Ascending aorta (tissue), 2 donors: ENCODE data around the gene METTL25. TPM values are rescaled to one million over a fixed set of nuclear protein-coding genes. Genes with fewer than 3 reads are reported as not detected.

Source experiments
- DNase-seq, 2 donors: peaks; one replicate each; pipeline ENCODE4 v3.0.0-alpha.2; 2019; ENCODE audit warnings: low spot score in 2 of 2
- H3K27ac ChIP-seq, 2 donors: fragments of 200-600 bp; sonication (generic); one replicate each; pipeline ENCODE4 v1.5.1; 2016 to 2017; ENCODE audit warnings: mild to moderate bottlenecking in 1 of 2
- H3K27me3 ChIP-seq: fragments of 200-600 bp; sonication (generic); one replicate; pipeline ENCODE4 v1.5.1; 2017
- H3K36me3 ChIP-seq, 2 donors: fragments of 200-600 bp; sonication (generic); one replicate each; pipeline ENCODE4 v1.5.1; 2016
- H3K4me1 ChIP-seq, 2 donors: fragments of 200-600 bp; sonication (generic); one replicate each; pipeline ENCODE4 v1.5.1; 2016 to 2017; ENCODE audit warnings: mild to moderate bottlenecking in 1 of 2
- H3K4me3 ChIP-seq, 2 donors: fragments of 200-600 bp; sonication (generic); one replicate each; pipeline ENCODE4 v1.5.1; 2016 to 2017; ENCODE audit warnings: mild to moderate bottlenecking in 1 of 2
- H3K9me3 ChIP-seq, 2 donors: fragments of 200-600 bp; sonication (generic); one replicate each; pipeline ENCODE4 v1.5.1; 2016
- intact Hi-C: fragments of 100-400 bp; cut with DNase I; formaldehyde crosslinking; loops from one replicate; pipeline ENCODE4 v1.15.1; 2023
- total RNA-seq: library from RNA; depleted of rRNA; stranded (reverse); fragments of >200 nt; gene quantifications from one replicate; pipeline ENCODE4 v1.1.0, GENCODE V29; 2016
- TF ChIP-seq, protein P1 (sequence below), 3 experiments: fragments of 200-600 bp in 2 of 3; fragments of 450-650 bp in 1 of 3; sonication (generic) in 2 of 3; IDR thresholded peaks; one replicate each; pipeline ENCODE4 v1.5.1; 2016 to 2019; ENCODE audit warnings: antibody characterized with exemption in 3 of 3, mild to moderate bottlenecking in 1 of 3, moderate library complexity in 1 of 3

METTL25 gene
- total RNA-seq, 1 donor from 2014 or later = 2.2 TPM

DNA sequence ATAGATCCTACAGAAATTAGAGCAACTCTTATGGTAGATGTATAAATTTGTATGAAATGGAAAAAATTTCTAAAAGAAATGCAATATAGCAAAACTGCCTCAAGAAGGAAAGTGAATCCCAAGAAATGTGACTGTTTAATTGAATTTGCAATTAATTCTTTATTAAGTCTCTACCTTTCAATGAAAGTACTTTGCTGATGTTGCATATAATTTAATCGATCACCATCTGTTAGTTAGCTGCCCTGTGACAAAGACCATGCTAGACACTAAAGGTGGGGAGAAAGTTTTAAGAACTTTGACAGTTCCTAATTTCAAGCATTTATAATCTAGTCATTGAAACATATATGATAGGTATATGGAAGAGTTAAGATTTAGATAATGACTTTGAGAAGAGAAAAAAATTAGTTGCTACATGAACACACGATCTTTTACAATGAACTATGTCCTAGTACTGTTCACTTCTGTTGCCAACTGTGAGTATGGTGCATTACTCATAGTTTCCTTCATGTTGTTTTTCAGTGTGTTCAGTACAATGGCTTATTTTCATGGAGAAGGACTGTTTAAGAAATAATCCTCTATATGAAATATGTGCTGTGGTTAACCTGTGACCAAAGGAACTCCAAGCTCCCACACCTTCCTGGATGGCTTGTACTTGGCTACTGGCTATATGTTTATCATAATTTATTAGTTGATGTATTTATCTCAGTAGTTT lies 128.4 kb downstream of the METTL25 start:
- H3K4me3 ChIP-seq = no peak overlapping the region
- TF ChIP-seq, protein P1, sequence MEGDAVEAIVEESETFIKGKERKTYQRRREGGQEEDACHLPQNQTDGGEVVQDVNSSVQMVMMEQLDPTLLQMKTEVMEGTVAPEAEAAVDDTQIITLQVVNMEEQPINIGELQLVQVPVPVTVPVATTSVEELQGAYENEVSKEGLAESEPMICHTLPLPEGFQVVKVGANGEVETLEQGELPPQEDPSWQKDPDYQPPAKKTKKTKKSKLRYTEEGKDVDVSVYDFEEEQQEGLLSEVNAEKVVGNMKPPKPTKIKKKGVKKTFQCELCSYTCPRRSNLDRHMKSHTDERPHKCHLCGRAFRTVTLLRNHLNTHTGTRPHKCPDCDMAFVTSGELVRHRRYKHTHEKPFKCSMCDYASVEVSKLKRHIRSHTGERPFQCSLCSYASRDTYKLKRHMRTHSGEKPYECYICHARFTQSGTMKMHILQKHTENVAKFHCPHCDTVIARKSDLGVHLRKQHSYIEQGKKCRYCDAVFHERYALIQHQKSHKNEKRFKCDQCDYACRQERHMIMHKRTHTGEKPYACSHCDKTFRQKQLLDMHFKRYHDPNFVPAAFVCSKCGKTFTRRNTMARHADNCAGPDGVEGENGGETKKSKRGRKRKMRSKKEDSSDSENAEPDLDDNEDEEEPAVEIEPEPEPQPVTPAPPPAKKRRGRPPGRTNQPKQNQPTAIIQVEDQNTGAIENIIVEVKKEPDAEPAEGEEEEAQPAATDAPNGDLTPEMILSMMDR (IDR thresholded peaks at IDR 0.05) = no peak
- no peaks in the 10 kb centered on the region for H3K4me1 ChIP-seq
- peaks cover 0 to 9% of the 10 kb centered on the region in 2 donors for H3K9me3 ChIP-seq
- intact Hi-C loops = no loop called here
- no peaks in the 10 kb centered on the region for H3K27me3 ChIP-seq
- no peaks in the 10 kb centered on the region for H3K36me3 ChIP-seq
- no peak for DNase-seq
- H3K27ac ChIP-seq = no peak overlapping the region

DNA sequence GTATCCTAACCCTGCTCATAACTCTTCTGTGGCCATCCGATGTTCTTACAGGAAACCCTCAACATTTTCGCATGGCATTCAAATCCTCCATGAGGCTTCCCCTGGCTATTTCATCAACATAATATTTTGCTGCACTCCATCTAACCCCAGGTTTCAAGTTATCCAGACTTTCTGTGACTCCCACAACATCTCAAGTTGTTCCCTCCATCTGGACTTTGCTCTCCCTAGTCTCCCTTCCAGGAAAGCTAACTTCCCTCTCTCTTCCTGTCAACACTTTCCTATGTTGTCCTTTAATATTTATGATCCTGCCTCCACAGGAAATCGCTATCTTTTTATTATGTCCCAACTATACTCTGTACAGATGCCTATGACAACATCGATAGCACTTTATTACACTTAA lies 146.1 kb downstream of the METTL25 start:
- Histone ChIP-seq H3K4me3 (no peak overlapping the region), H3K27ac (no peak overlapping the region), H3K4me1 (no peaks in the 10 kb centered on the region), H3K9me3 (no peaks in the 10 kb centered on the region), H3K27me3 (no peaks in the 10 kb centered on the region), H3K36me3 (no peaks in the 10 kb centered on the region)
- TF ChIP-seq, protein P1 (IDR thresholded peaks at IDR 0.05) = no peak
- no peak for DNase-seq
- intact Hi-C loops = no loop called here

DNA sequence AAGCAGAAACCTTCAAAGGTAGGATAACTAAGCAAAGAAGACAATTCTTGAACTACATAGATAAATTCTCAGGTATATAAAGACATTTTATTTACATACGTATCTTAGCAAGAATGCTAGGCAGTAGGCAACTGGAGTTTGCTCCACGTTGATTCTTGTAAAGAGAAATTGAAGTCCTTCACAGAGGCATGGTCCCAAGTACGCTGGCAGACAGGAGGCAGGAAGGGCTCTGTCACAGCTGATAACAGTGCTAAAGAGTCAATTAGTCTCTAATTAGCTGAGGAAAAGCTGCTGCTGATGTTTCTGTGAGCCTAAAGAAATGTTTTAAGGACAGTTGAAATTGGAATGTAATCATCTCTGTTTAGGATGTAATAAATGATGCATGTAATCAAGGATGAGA lies 146.8 kb downstream of the METTL25 start:
- DNase-seq = no peak
- H3K27me3 ChIP-seq = no peaks in the 10 kb centered on the region
- no peak overlapping the region for H3K27ac ChIP-seq
- TF ChIP-seq, protein P1 (IDR thresholded peaks at IDR 0.05) = no peak
- no peaks in the 10 kb centered on the region for H3K4me1 ChIP-seq
- no peaks in the 10 kb centered on the region for H3K36me3 ChIP-seq
- no peak overlapping the region for H3K4me3 ChIP-seq
- H3K9me3 ChIP-seq = no peaks in the 10 kb centered on the region
- intact Hi-C loops = no loop called here

DNA sequence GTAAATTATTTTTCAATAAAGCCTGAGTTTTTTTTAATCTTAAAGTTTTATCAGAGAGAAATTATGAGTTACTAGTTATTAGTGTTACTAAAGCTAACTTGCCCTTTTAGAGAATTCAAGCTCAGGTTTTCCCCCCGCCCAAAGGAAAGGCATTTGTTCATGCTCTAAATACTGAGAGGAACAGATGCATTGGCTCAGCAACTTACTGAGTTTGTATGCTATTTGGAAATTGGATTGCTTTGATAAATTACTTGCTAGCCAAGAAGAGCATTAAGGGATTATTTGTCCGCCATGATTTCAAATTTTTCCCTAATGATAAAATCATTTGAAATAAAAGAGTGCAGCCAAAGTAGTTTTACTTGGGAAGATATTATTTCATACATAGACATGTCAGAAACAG lies 149.4 kb downstream of the METTL25 start:
- no peaks in the 10 kb centered on the region for H3K36me3 ChIP-seq
- no peak overlapping the region for H3K4me3 ChIP-seq
- H3K9me3 ChIP-seq = no peaks in the 10 kb centered on the region
- DNase-seq = no peak
- H3K27ac ChIP-seq = no peak overlapping the region
- H3K4me1 ChIP-seq = no peaks in the 10 kb centered on the region
- no peaks in the 10 kb centered on the region for H3K27me3 ChIP-seq
- TF ChIP-seq, protein P1 (IDR thresholded peaks at IDR 0.05) = no peak
- intact Hi-C loops = no loop called here

DNA sequence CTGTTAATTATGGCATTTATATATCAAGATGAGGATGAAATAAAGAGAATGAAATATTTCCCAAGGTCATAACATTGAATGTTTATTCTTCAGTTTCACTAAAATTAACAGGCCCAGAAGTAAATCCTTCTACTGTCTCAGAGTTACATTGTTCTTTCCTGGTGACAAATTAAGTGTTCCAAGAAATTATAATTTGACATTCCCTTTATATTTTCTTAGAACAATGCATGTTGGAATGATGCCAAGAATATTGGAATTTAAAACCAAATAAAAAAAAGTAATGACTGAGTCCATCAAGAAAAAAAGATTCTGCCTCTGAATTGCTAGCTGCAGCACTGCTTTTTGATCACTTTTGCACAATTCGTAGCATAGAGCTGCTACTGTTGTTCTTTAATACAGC lies 152.1 kb downstream of the METTL25 start:
- Histone ChIP-seq H3K4me3 (no peak overlapping the region), H3K27ac (no peak overlapping the region), H3K36me3 (no peaks in the 10 kb centered on the region), H3K4me1 (no peaks in the 10 kb centered on the region), H3K9me3 (no peaks in the 10 kb centered on the region), H3K27me3 (no peaks in the 10 kb centered on the region)
- intact Hi-C loops = no loop called here
- TF ChIP-seq, protein P1 (IDR thresholded peaks at IDR 0.05) = no peak
- DNase-seq = no peak

DNA sequence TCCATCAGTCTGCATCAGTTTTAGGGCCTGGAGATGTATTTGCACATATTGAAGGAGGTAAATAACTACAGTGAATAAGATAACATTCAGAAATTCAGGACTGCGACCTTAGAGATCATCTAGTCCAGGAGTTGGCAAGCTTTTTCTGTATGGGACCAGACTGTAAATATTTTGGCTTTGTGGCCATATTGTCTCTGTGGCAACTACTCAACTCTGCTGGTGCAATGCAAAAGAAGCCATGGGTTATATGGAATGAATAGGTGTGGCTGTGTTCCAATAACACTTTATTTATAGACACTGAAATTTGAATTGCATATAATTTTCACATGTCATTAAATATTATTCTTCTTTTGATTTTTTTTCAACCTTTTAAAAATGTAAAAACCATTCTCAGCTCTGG lies 156.6 kb downstream of the METTL25 start:
- H3K36me3 ChIP-seq = no peaks in the 10 kb centered on the region
- intact Hi-C loops = no loop called here

More for the DNA sequence above, 156.6 kb downstream of the METTL25 start:
- Histone ChIP-seq H3K4me1 (no peaks in the 10 kb centered on the region), H3K27me3 (no peaks in the 10 kb centered on the region), H3K9me3 (no peaks in the 10 kb centered on the region), H3K27ac (no peak overlapping the region), H3K4me3 (no peak overlapping the region)
- DNase-seq = no peak
- TF ChIP-seq, protein P1 (IDR thresholded peaks at IDR 0.05) = no peak
